Fibroblast of peridontal ligament (primary cell): ENCODE data around the gene MEGF6.

Source experiments
- DNase-seq: peaks from one replicate; pipeline ENCODE4 v3.0.0-alpha.2; 2010; ENCODE audit errors: extremely low read depth

MEGF6 gene

GRCh38 chr1:3459940-3460671 is 151.2 kb downstream of the MEGF6 start:
- no peak for DNase-seq

- DNase-seq, result no peak
Observed at GRCh38 chr1:3459051-3459908, 152.0 kb downstream of the MEGF6 start.

GRCh38 chr1:3457910-3458883 is 153.1 kb downstream of the MEGF6 start:
- DNase-seq, result no peak

- DNase-seq, result no peak
Observed at GRCh38 chr1:3456964-3457909, 154.1 kb downstream of the MEGF6 start.

GRCh38 chr1:3456449-3456963 is 154.8 kb downstream of the MEGF6 start:
- DNase-seq, result no peak

GRCh38 chr1:3455670-3456448 is 155.4 kb downstream of the MEGF6 start:
- DNase-seq, result no peak

- no peak for DNase-seq
Observed at GRCh38 chr1:3454811-3455618, 156.3 kb downstream of the MEGF6 start.

- DNase-seq, result no peak
Observed at GRCh38 chr1:3453891-3454810, 157.2 kb downstream of the MEGF6 start, which contains the start of gene ARHGEF16. Gene ARHGEF16 (plus strand): TSS chr1:3454665. CDS start chr1:3463085, 8,420 bp downstream.

GRCh38 chr1:3453203-3453761 is 158.0 kb downstream of the MEGF6 start:
- DNase-seq, result peak; percentile 49

- DNase-seq, result no peak
Observed at GRCh38 chr1:3452866-3453175, 158.5 kb downstream of the MEGF6 start.

- no peak for DNase-seq
Observed at GRCh38 chr1:3451994-3452865, 159.1 kb downstream of the MEGF6 start.

GRCh38 chr1:3450983-3451382 is 160.3 kb downstream of the MEGF6 start:
- DNase-seq, result no peak

- DNase-seq, result no peak
Observed at GRCh38 chr1:3450202-3450863, 161.0 kb downstream of the MEGF6 start.

GRCh38 chr1:3444736-3445135 is 166.6 kb downstream of the MEGF6 start:
- no peak for DNase-seq

- DNase-seq, result no peak
Observed at GRCh38 chr1:3444298-3444697, 167.0 kb downstream of the MEGF6 start.

- DNase-seq, result no peak
Observed at GRCh38 chr1:3443807-3444206, 167.5 kb downstream of the MEGF6 start.
